PC-9 (cell line): ENCODE data around the gene FAM120A.

Experiments
- CTCF ChIP-seq: fragments of 200-600 bp; sonication (generic); conservative IDR thresholded peaks from 2 replicates; pipeline ENCODE4 v1.6.1; 2017; ENCODE audit warnings: mixed run types, antibody characterized with exemption, mild to moderate bottlenecking, moderate library complexity
- EZH2 ChIP-seq: fragments of 200-600 bp; sonication (generic); IDR thresholded peaks from 2 replicates; pipeline ENCODE4 v1.8.0; 2017; ENCODE audit warnings: antibody characterized with exemption, low read depth

GRCh38 chr9:93492327-93492726 is 40.8 kb downstream of the FAM120A start:
- TF ChIP-seq CTCF = no peak
- TF ChIP-seq EZH2 = no peak
